ENCODE results near the gene KRT85.

KRT85 gene

GRCh38 chr12:52324153-52324444 lies 43.2 kb downstream of the KRT85 start:
- Histone ChIP-seq H3K9me3 (ENCODE audit: insufficient read depth, low read depth, low read length) (no peaks in the 10 kb centered on the region), H2AFZ (ENCODE audit: low read length) (no peak overlapping the region), H3F3A (ENCODE audit: low read depth) (no peaks in the 10 kb centered on the region), H3K79me2 (ENCODE audit: insufficient read depth, low read length) (no peaks in the 10 kb centered on the region), H3K4me1 (ENCODE audit: insufficient read depth, low read length, poor library complexity, severe bottlenecking) (no peaks in the 10 kb centered on the region), H3K4me3 (ENCODE audit: low read length, poor library complexity, severe bottlenecking) (no peak overlapping the region), H3K27me3 (ENCODE audit: insufficient read depth, low read length, poor library complexity, severe bottlenecking) (no peaks in the 10 kb centered on the region), H3K36me3 (ENCODE audit: insufficient read depth, low read length) (no peaks in the 10 kb centered on the region), H3K9ac (ENCODE audit: low read depth, low read length, poor library complexity, severe bottlenecking) (no peak overlapping the region), H3K9me2 (replicated peaks; ENCODE audit: low read depth, low read length) (no peaks in the 10 kb centered on the region), H3K4me2 (ENCODE audit: low read depth, low read length, poor library complexity, severe bottlenecking) (no peak overlapping the region), H4K20me1 (ENCODE audit: insufficient read depth, low read length, poor library complexity, severe bottlenecking) (no peaks in the 10 kb centered on the region)
- no peak for TF ChIP-seq CTCF (conservative IDR thresholded peaks at IDR 0.05; ENCODE audit: low read length)

- no peaks in the 10 kb centered on the region for H3K79me2 ChIP-seq (ENCODE audit: insufficient read depth, low read length)
- no peak for TF ChIP-seq EZH2phosphoT487 (IDR thresholded peaks at IDR 0.05; ENCODE audit: borderline replicate concordance)
- TF ChIP-seq CTCF (conservative IDR thresholded peaks at IDR 0.05; ENCODE audit: low read length) = no peak
- H4K20me1 ChIP-seq (ENCODE audit: insufficient read depth, low read length, poor library complexity, severe bottlenecking) = no peaks in the 10 kb centered on the region
- H3K9ac ChIP-seq (ENCODE audit: low read depth, low read length, poor library complexity, severe bottlenecking) = no peak overlapping the region
- H3K4me1 ChIP-seq (ENCODE audit: insufficient read depth, low read length, poor library complexity, severe bottlenecking) = peaks cover 4% of the 10 kb centered on the region
- no peaks in the 10 kb centered on the region for H3K36me3 ChIP-seq (ENCODE audit: insufficient read depth, low read length)
- no peak overlapping the region for H2AFZ ChIP-seq (ENCODE audit: low read length)
- no peaks in the 10 kb centered on the region for H3F3A ChIP-seq (ENCODE audit: low read depth)
- no peaks in the 10 kb centered on the region for H3K9me3 ChIP-seq (ENCODE audit: insufficient read depth, low read depth, low read length)
- no peaks in the 10 kb centered on the region for H3K27me3 ChIP-seq (ENCODE audit: insufficient read depth, low read length, poor library complexity, severe bottlenecking)
- no peak overlapping the region for H3K4me3 ChIP-seq (ENCODE audit: low read length, poor library complexity, severe bottlenecking)
- H3K4me2 ChIP-seq (ENCODE audit: low read depth, low read length, poor library complexity, severe bottlenecking) = no peak overlapping the region
- no peaks in the 10 kb centered on the region for H3K9me2 ChIP-seq (replicated peaks; ENCODE audit: low read depth, low read length)
These were observed 43.7 kb downstream of the KRT85 start for GRCh38 chr12:52323416-52324152.

GRCh38 chr12:52323001-52323400 lies 44.3 kb downstream of the KRT85 start:
- Histone ChIP-seq H3K9me2 (replicated peaks; ENCODE audit: low read depth, low read length) (no peaks in the 10 kb centered on the region), H3K4me2 (ENCODE audit: low read depth, low read length, poor library complexity, severe bottlenecking) (no peak overlapping the region), H3F3A (ENCODE audit: low read depth) (no peaks in the 10 kb centered on the region), H3K4me1 (ENCODE audit: insufficient read depth, low read length, poor library complexity, severe bottlenecking) (peaks cover 5% of the 10 kb centered on the region), H3K27me3 (ENCODE audit: insufficient read depth, low read length, poor library complexity, severe bottlenecking) (no peaks in the 10 kb centered on the region), H3K79me2 (ENCODE audit: insufficient read depth, low read length) (no peaks in the 10 kb centered on the region), H3K9me3 (ENCODE audit: insufficient read depth, low read depth, low read length) (no peaks in the 10 kb centered on the region), H2AFZ (ENCODE audit: low read length) (no peak overlapping the region), H3K9ac (ENCODE audit: low read depth, low read length, poor library complexity, severe bottlenecking) (no peak overlapping the region), H3K36me3 (ENCODE audit: insufficient read depth, low read length) (no peaks in the 10 kb centered on the region), H4K20me1 (ENCODE audit: insufficient read depth, low read length, poor library complexity, severe bottlenecking) (no peaks in the 10 kb centered on the region), H3K4me3 (ENCODE audit: low read length, poor library complexity, severe bottlenecking) (no peak overlapping the region)
- TF ChIP-seq EZH2phosphoT487 (IDR thresholded peaks at IDR 0.05; ENCODE audit: borderline replicate concordance) = no peak
- no peak for TF ChIP-seq CTCF (conservative IDR thresholded peaks at IDR 0.05; ENCODE audit: low read length)
